G401 (cell line): Measurements from ENCODE around the gene ABCC10. TPM values are rescaled to one million over a fixed set of nuclear protein-coding genes. Genes with fewer than 3 reads are reported as not detected.
A peak's percentile ranks its signal among the peaks of the same experiment; 100 is the strongest.
"Not testable (repeated sequence)": the region's sequence is repeated elsewhere in the genome, so short reads cannot be mapped to it uniquely, and the experiment has no call there.

ENCODE experiments used
- DNase-seq: peaks from one replicate; pipeline ENCODE4 v3.0.0-alpha.2; 2015; ENCODE audit warnings: low spot score
- in situ Hi-C: cut with HindIII; loops from 2 replicates; pipeline ENCODE4 v1.10.0; 2016; ENCODE audit warnings: low sequenced_read_pairs, mixed read lengths
- total RNA-seq: library from RNA; depleted of rRNA; stranded (reverse); fragments of >200 nt; shearing (Covaris generic); gene quantifications from 2 replicates; pipeline ENCODE4 v1.2.3, GENCODE V29; 2014

The ABCC10 gene
- total RNA-seq, 1 experiment from 2014 or later: 17.3 TPM

DNA sequence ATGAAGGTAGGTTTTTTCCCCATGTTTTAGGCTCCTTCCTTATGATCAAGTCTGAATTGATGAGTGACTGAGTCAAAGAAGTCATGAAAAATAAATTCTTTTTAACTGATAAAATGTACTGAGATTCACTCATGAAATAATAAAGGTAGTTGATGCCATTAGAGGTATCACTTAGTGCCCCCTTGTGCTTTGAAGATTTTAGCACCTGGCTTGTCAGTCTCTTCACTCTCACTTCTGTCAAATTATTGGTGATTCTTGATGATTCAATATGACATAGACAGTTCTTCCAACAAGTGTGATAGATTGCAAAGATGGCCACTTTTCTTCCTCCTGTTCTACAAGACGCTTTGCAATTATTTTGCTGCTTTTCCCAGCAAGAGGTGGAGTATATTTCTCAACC lies 32.2 kb downstream of the ABCC10 start:
- no peak for DNase-seq
- in situ Hi-C loops: no loop called here

DNA sequence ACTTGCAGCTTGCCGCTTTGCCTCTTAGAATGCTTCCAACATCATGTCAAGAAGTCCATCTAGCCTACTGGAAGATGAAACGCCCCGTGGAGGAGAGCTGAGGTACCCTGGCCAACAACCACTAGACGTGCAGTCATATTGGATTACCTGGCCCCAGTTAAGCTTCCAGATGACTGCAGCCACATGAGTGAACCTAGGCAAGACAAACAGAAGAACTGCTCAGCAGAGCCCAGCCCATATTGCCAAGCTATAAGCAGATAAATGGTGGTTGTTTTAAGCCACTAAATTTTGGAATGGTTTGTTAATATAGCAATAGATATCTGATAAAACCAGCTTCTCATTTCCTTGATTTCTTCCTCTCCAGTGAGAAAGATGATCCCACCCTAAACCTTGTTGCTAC lies 32.7 kb downstream of the ABCC10 start:
- in situ Hi-C loops: no loop called here
- DNase-seq: no peak

DNA sequence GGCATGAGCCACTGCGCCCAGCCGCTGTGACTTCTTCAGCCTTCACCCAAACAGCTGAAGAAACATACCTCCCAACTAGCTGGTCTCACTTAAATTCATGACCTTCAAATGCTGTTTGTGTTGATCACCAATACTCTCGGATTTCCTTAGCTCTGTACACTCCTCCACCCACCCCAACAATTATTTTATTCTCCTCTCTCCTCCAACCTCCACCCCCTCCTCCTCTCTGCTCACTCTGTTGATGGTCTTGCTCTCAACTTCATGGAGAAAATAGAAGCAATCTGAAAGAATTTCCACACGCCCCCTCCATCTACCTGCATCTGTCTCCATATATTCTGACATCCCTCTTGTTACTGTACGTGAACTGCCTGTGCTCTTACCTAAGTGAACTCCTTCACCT lies 34.6 kb downstream of the ABCC10 start:
- in situ Hi-C loops: no loop called here
- DNase-seq: no peak

DNA sequence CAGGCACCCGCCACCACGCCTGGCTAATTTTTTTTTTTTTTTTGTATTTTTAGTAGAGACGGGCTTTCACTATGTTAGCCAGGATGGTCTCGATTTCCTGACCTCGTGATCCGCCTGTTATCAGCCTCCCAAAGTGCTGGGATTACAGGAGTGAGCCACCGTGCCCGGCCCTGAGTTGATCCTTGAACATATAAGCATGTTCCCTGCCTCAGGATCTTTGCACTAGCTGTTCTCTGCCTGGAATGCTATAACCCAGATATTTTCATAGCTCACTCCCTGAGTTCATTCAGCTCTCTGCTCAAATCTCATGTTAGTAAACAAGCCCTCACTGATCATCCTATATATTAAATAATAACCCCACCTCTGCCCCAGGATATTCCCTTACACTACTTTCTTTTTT lies 37.0 kb downstream of the ABCC10 start:
- in situ Hi-C loops: no loop called here
- no peak for DNase-seq

DNA sequence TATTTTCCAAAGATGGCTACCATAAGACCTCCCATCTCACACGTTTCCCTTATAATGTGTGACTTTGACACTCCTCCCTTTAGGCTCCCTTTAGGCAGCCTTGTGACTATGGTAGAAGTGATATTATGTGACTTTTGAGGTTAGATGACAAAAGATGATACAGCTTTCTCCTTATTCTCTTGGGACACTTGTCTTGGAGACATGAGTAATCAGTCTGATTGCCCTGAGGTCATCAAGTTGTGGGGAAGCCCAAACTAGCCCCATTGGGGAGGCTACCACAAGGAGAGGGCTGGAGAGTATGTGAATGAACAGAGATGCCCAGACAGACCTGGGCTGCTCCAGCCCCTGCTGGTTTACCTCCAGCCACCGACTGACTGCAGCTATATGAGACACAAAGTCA lies 38.6 kb downstream of the ABCC10 start:
- in situ Hi-C loops: no loop called here

DNA sequence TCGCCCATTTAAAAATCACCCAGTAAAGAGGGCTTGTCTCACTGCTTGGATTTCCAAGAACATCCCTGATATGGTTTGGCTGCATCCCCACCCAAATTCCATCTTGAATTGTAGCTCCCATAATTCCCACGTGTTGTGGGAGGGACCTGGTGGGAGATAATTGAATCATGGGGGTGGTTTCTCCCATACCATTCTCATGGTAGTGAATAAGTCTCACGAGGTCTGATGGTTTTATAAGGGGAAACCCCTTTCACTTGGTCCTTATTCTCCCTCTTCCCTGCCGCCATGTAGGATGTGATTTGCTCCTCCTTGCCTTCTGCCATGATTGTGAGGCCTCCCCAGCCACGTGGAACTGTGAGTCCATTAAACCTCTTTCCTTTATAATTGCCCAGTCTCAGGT lies 39.9 kb downstream of the ABCC10 start:
- in situ Hi-C loops, DNase-seq: not testable (repeated sequence)

More for the DNA sequence above, 38.6 kb downstream of the ABCC10 start:
- DNase-seq: no peak

DNA sequence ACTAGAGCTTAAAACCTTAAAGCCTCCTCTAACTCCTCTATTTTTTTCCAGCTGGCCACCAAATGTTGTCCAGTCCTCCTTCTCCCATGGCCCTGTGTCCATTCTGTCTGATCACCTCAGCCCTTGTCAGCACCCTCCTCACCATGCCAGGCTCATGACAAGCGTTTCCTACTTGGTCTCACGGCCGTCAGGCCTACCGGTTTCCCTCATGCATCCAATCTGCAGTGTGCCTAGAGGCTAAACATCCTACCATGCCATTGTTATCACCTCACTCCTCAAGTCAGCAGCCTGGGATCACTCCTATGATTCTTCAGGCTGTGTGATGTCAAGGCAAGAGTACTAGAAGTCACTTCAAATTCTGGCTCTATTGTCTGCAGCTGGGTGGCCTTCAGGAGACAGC lies 40.4 kb downstream of the ABCC10 start:
- in situ Hi-C loops: no loop called here
- no peak for DNase-seq

DNA sequence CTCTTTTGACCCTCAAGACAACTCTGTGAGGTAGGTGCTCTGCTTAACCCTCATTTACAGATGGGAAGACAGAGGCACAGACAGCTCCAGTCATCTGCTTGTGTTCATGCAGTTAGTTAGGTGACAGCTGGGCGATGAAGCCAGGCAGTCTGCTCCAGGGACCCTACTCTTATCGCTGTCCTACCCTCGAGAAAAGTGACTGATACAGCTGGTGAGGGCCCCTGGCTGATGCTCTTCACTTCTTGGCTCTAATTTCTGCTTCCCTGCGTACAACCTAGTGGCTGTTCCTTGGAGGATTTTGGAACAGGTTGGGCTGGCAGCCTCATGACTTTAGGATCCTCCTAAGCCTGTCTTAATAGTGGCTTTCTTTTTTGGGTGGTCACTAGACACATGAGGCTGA lies 40.9 kb downstream of the ABCC10 start:
- in situ Hi-C loops: no loop called here
- DNase-seq: no peak

DNA sequence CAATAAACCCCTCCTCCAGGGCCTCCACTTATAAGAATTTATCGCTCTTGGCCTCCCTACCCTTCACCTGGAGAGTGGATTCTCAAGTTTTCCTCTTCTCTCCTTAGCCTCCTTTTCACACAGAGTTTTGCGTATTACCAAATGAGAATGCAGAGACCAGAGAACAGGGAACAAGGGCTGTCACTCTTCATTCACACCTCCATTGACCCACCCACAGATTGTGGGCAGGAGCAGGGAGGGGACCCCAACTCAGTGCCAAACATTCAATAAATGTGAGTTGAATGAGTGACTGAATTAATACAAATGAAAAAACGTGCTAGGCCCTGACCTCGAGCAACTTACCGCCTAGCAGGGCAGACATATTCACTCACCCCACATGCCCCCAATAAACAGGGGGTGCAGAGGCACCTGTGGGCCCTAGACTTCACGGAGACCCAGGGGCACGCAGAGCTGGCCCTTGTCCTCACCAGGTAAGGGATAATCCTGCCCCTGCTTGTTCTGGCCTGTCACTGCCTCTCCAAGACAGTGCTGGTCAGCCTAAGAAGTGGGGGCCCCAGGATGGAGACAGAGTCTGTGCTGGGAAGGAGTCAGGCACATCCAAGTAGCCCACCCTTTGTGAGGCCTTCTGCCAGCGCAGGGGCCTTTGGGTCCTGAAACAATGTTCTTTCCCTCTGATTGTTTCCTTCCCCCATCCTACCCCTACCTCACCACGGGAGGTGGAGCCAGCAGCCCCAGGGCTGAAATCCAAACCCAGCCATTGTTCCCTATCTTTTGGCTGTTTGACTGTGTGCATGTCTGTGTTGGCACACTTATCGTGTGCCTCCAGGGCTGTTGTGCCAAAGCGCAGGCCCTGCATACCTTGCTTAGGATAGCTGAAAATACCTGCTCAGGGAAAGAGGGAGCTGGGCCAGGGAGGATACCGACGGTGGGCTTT lies 41.7 kb downstream of the ABCC10 start:
- in situ Hi-C loops: no loop called here
- no peak for DNase-seq

DNA sequence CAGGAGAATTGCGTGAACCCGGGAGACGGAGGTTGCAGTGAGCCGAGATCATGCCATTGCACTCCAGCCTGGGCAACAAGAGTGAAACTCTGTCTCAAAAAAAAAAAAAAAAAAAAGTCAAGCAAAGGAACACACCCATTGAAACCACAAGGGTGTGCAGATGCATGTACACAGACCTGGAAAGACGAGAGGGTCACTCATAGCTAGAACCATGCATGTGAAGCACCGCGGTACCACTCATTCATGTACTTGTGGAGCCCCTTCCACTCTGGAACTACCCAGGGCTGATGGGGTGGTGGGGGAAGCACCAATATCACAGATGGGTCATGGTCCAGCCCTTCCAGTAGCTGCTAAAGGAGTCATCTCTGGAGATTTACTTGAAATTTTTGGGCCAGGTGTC lies 42.6 kb downstream of the ABCC10 start:
- in situ Hi-C loops: no loop called here
- no peak for DNase-seq

DNA sequence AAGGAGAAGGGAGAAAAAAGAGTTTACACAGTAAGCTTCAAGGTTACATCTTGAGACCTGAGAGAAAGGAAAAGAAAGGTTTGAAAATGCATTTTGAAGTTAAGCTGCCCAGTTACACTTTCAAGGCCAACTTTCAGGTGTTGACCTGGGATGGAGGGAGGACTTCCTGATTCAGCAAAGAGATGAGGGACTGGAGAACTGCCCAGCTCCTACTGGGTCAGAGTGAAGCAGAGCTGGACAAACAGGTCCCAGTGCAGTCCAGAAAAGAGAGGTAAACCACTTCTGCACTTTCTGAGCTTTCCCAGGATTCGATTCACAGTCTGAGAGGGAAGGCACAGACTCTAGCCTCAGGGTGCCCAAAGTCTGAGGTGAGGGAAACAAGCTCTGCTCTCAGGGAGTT lies 44.1 kb downstream of the ABCC10 start:
- DNase-seq: no peak
- in situ Hi-C loops: no loop called here

DNA sequence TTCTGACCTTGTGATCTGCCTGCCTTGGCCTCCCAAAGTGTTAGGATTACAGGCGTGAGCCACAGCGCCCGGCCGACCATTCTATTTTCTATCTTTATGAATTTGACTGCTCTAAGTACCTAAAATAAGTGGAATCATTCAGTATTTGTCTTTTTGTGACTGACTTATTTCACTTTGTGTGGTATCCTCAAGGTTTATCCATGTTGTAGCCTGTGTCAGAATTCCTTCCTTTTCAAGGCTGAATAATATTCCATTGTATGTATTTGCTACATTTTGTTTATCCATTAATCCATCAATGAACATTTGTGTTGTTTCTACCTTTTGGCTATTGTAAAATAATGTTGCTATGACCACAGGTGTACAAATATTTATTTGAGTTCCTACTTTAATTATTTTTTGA lies 45.2 kb downstream of the ABCC10 start:
- DNase-seq: no peak
- in situ Hi-C loops: no loop called here

DNA sequence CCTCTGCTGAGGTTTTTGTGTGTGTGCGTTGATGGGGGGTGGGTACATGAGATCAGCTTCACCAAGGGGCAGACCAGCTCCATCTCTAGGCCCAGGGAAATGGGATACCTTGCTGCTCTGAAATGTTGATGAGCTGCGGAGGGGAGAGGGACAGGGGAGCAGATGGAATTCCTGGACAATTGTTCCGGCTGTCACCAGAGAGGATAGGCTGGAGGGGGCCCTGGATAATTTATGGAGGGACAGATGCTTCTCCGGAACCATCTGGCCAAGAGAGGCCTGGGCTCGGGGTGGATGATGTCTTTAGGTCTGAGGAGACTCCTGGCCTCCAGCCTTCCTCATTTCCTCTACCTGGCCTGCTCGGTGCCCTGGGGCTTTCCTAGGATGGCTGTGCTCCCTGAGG lies 48.2 kb downstream of the ABCC10 start:
- DNase-seq: no peak
- in situ Hi-C loops: no loop called here

DNA sequence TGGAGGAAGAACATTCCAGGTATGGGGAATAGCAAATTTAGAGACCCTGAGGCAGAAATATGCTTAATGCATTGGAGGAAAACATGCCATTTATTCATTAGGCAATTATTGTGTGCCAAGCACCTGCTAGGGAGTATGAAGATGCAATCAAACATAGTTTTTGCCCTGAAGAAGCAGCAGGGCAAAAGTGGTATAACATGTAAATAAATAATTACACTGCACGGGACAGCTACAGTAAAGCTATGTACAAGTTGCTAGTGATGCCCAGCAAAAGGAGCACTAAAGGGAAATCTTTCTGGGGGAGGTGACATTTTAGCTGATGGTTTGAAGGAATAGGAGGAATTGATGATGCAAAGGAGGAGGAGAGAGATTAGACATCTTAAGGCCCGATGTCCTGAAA lies 49.4 kb downstream of the ABCC10 start:
- DNase-seq: no peak
- in situ Hi-C loops: no loop called here

DNA sequence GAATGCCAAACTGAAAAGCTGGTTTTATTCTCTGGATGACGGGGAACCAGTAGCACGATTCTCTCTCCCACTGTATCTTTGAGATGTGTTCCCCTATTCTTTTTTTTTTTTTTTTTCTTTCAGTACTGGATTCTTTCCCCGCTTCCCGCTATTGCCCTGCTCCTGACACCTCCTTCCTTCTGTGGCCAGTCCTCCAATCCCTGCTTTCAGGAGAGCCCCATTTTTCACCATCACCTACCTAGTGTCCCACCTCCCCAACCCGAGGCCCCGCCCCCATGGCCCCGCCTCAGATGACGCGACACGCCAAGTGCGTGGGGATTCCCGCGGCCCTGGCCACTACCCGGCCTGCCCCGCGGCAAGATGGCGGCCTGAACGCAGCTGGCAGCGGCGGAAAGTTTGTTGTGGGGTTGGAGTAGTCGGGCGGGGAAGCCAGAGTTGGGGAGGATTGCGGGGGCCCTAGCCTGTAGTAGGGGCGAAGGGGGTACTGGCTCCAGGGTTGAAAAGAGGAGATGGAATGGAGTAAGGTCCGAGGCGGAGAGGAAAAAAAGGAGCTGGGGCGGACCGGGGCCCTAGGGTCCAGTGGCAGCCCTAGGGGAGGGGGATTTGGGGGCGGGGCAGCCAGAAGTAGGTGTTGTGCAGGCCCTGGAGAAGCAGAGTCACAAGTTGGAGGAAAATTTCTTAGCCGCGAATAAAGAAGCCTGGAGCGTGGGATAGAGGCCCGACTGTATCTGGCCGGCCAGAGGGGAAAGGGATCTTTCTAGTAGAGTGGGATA lies 50.1 kb downstream of the ABCC10 start, which contains the start of gene TJAP1:
TSS of gene TJAP1 (plus strand) at position 336 of the 773 bp plus-strand sequence. CDS start 21,432 bp downstream, outside the sequence.
- peak; percentile 96 for DNase-seq
- in situ Hi-C loops: no loop called here

DNA sequence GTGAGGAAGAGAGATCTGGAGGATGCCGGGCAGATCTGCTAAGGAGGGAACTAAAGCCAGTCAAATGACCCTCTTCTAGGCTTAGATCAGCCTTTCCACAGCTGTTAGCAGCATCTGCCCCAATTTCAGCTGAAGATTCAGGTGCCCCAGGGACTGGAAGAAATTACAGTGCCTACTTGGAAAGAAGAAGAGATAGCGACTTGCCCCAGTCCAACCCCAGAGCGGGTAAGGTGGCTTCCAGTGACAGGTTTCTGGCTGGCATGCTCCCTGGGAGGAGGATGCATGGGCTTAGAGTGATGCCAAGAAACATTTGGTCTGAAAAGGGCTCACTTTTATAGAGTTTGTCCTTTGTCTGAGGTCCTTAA lies 50.6 kb downstream of the ABCC10 start:
- in situ Hi-C loops: no loop called here
- DNase-seq: no peak

DNA sequence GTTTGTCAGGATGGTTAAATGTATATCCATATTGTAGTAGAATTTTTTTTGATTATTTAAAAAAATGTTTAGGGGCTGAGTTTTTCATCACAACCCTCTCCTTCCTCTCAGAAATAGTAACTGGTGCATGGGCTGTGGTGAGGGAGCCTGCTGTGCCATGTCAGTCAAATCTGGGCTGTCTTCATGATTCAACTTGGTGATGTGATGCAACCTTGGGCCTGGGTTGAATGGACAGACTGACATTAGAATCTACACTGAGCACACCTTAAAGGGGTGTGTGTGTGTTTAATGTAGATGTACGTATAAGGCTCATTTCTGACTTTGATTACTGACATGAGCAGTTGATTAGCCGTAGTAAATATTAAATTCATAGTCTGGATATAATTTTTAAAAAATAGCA lies 53.7 kb downstream of the ABCC10 start:
- DNase-seq: no peak
- in situ Hi-C loops: no loop called here

DNA sequence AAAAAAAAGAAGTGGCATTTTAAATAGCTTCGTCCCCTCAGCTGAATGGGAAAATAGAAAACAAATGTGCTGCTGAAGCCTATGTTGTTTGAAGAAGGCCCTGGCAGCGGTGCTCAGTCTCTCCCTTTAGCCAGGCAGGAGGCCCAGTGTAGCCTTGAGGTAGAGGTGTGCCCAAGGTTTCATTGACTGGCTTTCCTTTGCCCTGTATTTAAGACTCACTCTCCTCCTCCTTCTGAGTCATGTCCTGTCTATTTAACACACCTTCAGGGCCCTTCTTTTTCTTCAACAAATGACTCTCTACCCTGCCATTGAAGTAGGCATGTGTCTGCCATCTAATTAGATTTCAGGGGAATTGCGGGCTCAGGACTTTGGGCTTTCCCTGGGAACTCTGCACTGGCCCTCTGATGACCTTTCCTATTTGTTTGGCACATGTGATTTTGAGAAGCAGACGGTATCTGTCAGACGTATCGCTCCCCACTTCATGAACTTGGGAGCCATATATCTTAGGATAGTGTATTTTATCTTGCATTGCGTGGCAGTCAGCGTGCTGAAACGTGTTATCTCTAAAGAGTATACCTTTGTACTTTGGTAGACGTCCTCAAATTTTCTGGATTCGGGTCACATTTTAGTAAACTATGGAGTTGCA lies 54.4 kb downstream of the ABCC10 start:
- in situ Hi-C loops: no loop called here

DNA sequence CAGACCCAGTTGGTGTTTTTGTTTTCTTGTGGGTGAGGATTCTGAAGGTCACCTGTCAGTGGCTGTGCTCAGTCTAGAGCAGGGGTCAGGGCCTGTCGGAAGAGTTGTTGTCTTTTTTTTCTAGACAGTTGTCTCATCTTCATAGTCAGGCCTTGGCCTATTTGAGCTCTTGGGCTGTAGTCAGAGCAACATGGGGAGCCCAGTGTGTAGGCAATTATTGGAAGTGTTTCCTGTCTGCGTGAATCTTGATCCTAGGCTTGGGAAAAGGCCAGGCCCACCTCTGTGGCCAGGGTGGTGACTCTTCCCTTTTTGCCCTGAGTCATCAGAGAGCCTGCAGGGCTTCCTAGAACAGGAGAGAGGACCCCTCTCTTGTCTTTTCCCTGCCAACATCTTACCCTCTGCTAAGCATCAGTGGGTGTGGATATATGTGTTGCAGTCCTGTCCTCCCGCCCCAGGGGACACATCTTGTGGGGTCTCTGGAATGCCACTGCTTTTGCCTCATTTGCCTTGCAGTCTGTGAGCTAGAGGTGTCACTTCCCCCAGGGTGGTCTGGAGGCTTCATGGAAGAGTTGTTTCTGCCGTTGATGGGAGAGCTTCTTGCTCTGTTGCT lies 61.4 kb downstream of the ABCC10 start:
- no peak for DNase-seq
- in situ Hi-C loops: no loop called here

More for the DNA sequence above, 54.4 kb downstream of the ABCC10 start:
- DNase-seq: no peak
